ENCODE measurements around the gene RTEL1.

Gene RTEL1

DNA sequence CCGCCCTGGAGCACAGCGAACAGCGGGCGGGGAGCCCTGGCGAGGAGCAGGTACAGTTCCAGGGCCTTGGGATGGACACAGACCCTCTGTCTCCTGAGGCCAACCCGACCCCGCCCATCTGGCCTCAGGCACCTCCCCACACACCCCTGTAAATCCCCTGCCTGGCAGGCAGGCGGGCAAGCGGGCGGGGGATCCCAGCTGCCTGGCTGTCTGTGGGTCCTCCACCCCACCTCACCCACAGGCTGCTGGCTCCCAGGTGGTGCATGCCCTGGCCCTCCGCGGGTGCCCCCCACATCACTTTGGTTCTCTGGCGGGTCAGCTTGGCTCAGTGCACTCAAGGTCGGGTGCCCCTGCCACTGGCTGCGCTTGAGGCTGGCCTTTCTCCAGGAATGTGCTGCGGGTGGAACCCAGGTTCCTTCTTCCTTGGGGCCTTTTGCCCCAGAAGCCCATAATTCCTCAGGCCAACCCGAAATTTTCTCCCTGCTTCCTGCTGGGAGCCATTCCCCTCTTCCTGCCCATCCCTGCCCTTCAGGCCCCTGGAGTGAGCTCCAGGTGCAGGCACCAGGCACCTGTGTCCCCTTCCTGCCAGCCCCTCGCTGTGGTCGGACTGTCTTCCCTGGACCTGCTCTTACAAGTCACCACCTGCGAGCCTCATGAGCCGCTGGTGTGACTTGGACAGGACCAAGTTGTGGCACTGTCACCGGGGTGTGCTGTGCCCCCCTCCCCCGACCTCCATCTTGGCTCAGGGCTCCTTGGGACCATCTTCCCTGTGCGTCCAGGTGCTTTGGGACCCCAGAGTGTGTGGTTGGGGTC lies 33.0 kb downstream of the RTEL1 start:
- in situ Hi-C loops (cut with HindIII; ENCODE audit: low pct_ligation_motif_present, low sequenced_read_pairs), result loop anchor here (25.0 kb wide), 1 partner anchor 104 kb away; no protein-coding TSS in a partner anchor
- DNase-seq, result no peak
- H3K27ac ChIP-seq, result no peak overlapping the region
- no peak overlapping the region for H3K4me3 ChIP-seq (ENCODE audit: low read depth, low read length)
- H3K36me3 ChIP-seq (replicated peaks), result no peaks in the 10 kb centered on the region
- no peaks in the 10 kb centered on the region for H3K27me3 ChIP-seq (replicated peaks)
- TF ChIP-seq CTCF (IDR thresholded peaks at IDR 0.05; ENCODE audit: low read depth, low read length, missing control alignments), result no peak

GRCh38 chr20:63691711-63692435 lies 33.8 kb downstream of the RTEL1 start:
- DNase-seq, result no peak
- no peak overlapping the region for H3K4me3 ChIP-seq (ENCODE audit: low read depth, low read length)
- TF ChIP-seq CTCF (IDR thresholded peaks at IDR 0.05; ENCODE audit: low read depth, low read length, missing control alignments), result no peak
- H3K27ac ChIP-seq, result no peak overlapping the region
- in situ Hi-C loops (cut with HindIII; ENCODE audit: low pct_ligation_motif_present, low sequenced_read_pairs), result loop anchor here (25.0 kb wide), 1 partner anchor 105 kb away; no protein-coding TSS in a partner anchor
- no peaks in the 10 kb centered on the region for H3K27me3 ChIP-seq (replicated peaks)
- H3K36me3 ChIP-seq (replicated peaks), result no peaks in the 10 kb centered on the region

- H3K27ac ChIP-seq, result no peak overlapping the region
Measured at GRCh38 chr20:63692436-63693082, 34.4 kb downstream of the RTEL1 start.

DNA sequence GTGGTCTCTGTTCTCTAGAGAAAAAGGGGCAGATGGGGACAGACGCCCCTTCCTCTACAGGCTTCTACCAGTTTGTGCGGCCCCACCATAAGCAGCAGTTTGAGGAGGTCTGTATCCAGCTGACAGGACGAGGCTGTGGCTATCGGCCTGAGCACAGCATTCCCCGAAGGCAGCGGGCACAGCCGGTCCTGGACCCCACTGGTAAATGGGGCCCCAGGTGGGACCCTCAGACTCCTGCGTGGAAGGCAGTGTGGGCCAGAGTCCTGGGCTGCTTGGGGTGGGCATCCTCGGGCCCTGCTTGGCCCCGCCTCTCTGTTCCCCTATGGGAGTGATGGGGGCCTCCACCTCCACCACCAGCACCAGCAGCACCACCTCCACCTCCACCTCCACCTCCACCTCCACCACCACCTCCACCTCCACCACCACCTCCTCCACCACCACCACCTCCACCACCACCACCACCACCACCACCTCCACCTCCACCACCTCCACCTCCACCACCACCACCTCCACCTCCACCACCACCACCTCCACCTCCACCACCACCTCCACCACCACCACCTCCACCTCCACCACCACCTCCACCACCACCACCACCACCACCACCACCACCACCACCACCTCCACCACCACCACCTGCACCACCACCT lies 35.1 kb downstream of the RTEL1 start:
- H3K27me3 ChIP-seq (replicated peaks), result no peaks in the 10 kb centered on the region
- DNase-seq, result no peak
- H3K4me3 ChIP-seq (ENCODE audit: low read depth, low read length), result no peak overlapping the region
- no peak overlapping the region for H3K27ac ChIP-seq
- in situ Hi-C loops (cut with HindIII; ENCODE audit: low pct_ligation_motif_present, low sequenced_read_pairs), result loop anchor here (25.0 kb wide), 1 partner anchor 106 kb away; no protein-coding TSS in a partner anchor
- TF ChIP-seq CTCF (IDR thresholded peaks at IDR 0.05; ENCODE audit: low read depth, low read length, missing control alignments), result no peak
- H3K36me3 ChIP-seq (replicated peaks), result no peaks in the 10 kb centered on the region

More at GRCh38 chr20:63692436-63693082, 34.4 kb downstream of the RTEL1 start:
- in situ Hi-C loops (cut with HindIII; ENCODE audit: low pct_ligation_motif_present, low sequenced_read_pairs), result loop anchor here (25.0 kb wide), 1 partner anchor 105 kb away; no protein-coding TSS in a partner anchor
- Histone ChIP-seq H3K36me3 (replicated peaks) (no peaks in the 10 kb centered on the region), H3K27me3 (replicated peaks) (no peaks in the 10 kb centered on the region), H3K4me3 (ENCODE audit: low read depth, low read length) (no peak overlapping the region)
- no peak for DNase-seq
- TF ChIP-seq CTCF (IDR thresholded peaks at IDR 0.05; ENCODE audit: low read depth, low read length, missing control alignments), result peak; percentile 7

- in situ Hi-C loops (cut with HindIII; ENCODE audit: low pct_ligation_motif_present, low sequenced_read_pairs), result loop anchor here (25.0 kb wide), 1 partner anchor 107 kb away; no protein-coding TSS in a partner anchor
- H3K36me3 ChIP-seq (replicated peaks), result no peaks in the 10 kb centered on the region
- no peak overlapping the region for H3K4me3 ChIP-seq (ENCODE audit: low read depth, low read length)
- no peak overlapping the region for H3K27ac ChIP-seq
- no peaks in the 10 kb centered on the region for H3K27me3 ChIP-seq (replicated peaks)
- DNase-seq, result no peak
- no peak for TF ChIP-seq CTCF (IDR thresholded peaks at IDR 0.05; ENCODE audit: low read depth, low read length, missing control alignments)
Measured at GRCh38 chr20:63693733-63694583, 35.8 kb downstream of the RTEL1 start.

All from brain microvascular endothelial cell (primary cell).